Ascending aorta (tissue), 2 donors: ENCODE data around the gene PCDHA9. TPM values are rescaled to one million over a fixed set of nuclear protein-coding genes. Genes with fewer than 3 reads are reported as not detected.
"Not testable (repeated sequence)": the region's sequence is repeated elsewhere in the genome, so short reads cannot be mapped to it uniquely, and the experiment has no call there.

ENCODE experiments used
- DNase-seq, 2 donors: peaks; one replicate each; pipeline ENCODE4 v3.0.0-alpha.2; 2019; ENCODE audit warnings: low spot score in 2 of 2
- H3K27ac ChIP-seq, 2 donors: fragments of 200-600 bp; sonication (generic); one replicate each; pipeline ENCODE4 v1.5.1; 2016 to 2017; ENCODE audit warnings: mild to moderate bottlenecking in 1 of 2
- H3K27me3 ChIP-seq: fragments of 200-600 bp; sonication (generic); one replicate; pipeline ENCODE4 v1.5.1; 2017
- H3K36me3 ChIP-seq, 2 donors: fragments of 200-600 bp; sonication (generic); one replicate each; pipeline ENCODE4 v1.5.1; 2016
- H3K4me1 ChIP-seq, 2 donors: fragments of 200-600 bp; sonication (generic); one replicate each; pipeline ENCODE4 v1.5.1; 2016 to 2017; ENCODE audit warnings: mild to moderate bottlenecking in 1 of 2
- H3K4me3 ChIP-seq, 2 donors: fragments of 200-600 bp; sonication (generic); one replicate each; pipeline ENCODE4 v1.5.1; 2016 to 2017; ENCODE audit warnings: mild to moderate bottlenecking in 1 of 2
- H3K9me3 ChIP-seq, 2 donors: fragments of 200-600 bp; sonication (generic); one replicate each; pipeline ENCODE4 v1.5.1; 2016
- intact Hi-C: fragments of 100-400 bp; cut with DNase I; formaldehyde crosslinking; loops from one replicate; pipeline ENCODE4 v1.15.1; 2023
- total RNA-seq: library from RNA; depleted of rRNA; stranded (reverse); fragments of >200 nt; gene quantifications from one replicate; pipeline ENCODE4 v1.1.0, GENCODE V29; 2016
- TF ChIP-seq, protein P1 (sequence below), 3 experiments: fragments of 200-600 bp in 2 of 3; fragments of 450-650 bp in 1 of 3; sonication (generic) in 2 of 3; IDR thresholded peaks; one replicate each; pipeline ENCODE4 v1.5.1; 2016 to 2019; ENCODE audit warnings: antibody characterized with exemption in 3 of 3, mild to moderate bottlenecking in 1 of 3, moderate library complexity in 1 of 3

The PCDHA9 gene
- total RNA-seq, 1 donor from 2014 or later, result not detected

DNA sequence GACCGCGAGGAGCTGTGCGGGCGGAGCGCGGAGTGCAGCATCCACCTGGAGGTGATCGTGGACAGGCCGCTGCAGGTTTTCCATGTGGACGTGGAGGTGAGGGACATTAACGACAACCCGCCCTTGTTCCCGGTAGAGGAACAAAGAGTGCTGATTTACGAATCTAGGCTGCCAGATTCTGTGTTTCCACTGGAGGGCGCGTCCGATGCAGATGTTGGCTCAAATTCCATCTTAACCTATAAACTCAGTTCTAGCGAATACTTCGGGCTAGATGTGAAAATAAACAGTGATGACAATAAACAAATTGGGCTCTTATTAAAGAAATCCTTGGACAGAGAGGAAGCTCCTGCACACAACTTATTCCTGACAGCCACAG lies 19.8 kb upstream of the PCDHA9 start:
- no peaks in the 10 kb centered on the region for H3K4me1 ChIP-seq
- peak overlapping the region in 1 of 2 donors; percentile 22 for H3K4me3 ChIP-seq
- intact Hi-C loops, result no loop called here
- H3K27me3 ChIP-seq, result no peaks in the 10 kb centered on the region
- TF ChIP-seq, protein P1, sequence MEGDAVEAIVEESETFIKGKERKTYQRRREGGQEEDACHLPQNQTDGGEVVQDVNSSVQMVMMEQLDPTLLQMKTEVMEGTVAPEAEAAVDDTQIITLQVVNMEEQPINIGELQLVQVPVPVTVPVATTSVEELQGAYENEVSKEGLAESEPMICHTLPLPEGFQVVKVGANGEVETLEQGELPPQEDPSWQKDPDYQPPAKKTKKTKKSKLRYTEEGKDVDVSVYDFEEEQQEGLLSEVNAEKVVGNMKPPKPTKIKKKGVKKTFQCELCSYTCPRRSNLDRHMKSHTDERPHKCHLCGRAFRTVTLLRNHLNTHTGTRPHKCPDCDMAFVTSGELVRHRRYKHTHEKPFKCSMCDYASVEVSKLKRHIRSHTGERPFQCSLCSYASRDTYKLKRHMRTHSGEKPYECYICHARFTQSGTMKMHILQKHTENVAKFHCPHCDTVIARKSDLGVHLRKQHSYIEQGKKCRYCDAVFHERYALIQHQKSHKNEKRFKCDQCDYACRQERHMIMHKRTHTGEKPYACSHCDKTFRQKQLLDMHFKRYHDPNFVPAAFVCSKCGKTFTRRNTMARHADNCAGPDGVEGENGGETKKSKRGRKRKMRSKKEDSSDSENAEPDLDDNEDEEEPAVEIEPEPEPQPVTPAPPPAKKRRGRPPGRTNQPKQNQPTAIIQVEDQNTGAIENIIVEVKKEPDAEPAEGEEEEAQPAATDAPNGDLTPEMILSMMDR (IDR thresholded peaks at IDR 0.05), result no peak
- no peak overlapping the region for H3K27ac ChIP-seq
- peaks cover 9 to 54% of the 10 kb centered on the region in 2 donors for H3K9me3 ChIP-seq
- no peaks in the 10 kb centered on the region for H3K36me3 ChIP-seq
- DNase-seq, result no peak

DNA sequence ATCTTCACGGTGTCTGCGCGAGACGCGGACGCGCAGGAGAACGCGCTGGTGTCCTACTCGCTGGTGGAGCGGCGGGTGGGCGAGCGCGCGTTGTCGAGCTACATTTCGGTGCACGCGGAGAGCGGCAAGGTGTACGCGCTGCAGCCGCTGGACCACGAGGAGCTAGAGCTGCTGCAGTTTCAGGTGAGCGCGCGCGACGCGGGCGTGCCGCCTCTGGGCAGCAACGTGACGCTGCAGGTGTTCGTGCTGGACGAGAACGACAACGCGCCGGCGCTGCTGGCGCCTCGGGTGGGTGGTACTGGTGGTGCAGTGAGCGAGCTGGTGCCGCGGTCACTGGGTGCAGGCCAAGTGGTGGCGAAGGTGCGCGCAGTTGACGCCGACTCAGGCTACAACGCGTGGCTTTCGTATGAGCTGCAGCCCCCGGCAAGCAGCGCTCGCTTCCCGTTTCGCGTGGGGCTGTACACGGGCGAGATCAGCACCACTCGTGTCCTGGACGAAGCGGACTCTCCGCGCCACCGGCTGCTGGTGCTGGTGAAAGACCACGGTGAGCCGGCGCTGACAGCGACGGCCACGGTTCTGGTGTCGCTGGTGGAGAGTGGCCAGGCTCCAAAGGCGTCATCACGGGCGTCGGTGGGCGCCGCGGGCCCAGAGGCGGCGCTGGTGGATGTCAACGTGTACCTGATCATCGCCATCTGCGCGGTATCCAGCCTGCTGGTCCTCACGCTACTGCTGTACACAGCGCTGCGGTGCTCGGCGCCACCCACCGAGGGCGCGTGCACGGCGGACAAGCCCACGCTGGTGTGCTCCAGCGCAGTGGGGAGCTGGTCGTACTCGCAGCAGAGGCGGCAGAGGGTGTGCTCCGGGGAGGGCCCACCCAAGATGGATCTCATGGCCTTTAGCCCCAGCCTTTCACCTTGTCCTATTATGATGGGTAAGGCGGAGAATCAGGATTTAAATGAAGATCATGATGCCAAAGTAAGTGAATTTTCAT lies 18.4 kb upstream of the PCDHA9 start:
- DNase-seq, intact Hi-C loops, H3K36me3 ChIP-seq, H3K27ac ChIP-seq, H3K4me3 ChIP-seq, H3K4me1 ChIP-seq, H3K27me3 ChIP-seq: not testable (repeated sequence)
- H3K9me3 ChIP-seq, result peaks cover 9 to 64% of the 10 kb centered on the region in 2 donors

DNA sequence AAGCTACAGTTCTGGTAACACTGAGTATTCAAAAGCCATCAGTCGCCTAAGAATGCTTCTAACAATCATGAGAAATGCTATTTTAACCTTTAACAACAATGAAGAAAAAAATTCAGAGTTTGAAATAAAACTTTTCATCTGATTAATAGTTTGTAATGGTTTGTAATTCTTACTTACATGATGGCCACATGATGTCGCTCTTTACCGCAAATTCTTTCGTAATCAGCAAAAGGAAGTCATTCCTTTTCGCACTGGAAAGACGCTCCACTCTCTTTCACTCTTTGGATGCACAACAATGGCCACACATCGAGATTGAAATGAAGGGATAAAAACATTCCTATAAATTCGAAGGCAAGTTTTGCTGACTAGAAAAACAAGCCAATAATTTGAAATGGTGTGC lies 14.2 kb upstream of the PCDHA9 start, which contains the start of gene PCDHA7:
Gene PCDHA7, plus strand, starts transcription at position 277 of the 400 bp plus-strand sequence. Its CDS starts 115 bp downstream, at position 392.
- intact Hi-C loops, result no loop called here
- H3K9me3 ChIP-seq, result peaks cover 11 to 61% of the 10 kb centered on the region in 2 donors
- TF ChIP-seq, protein P1 (IDR thresholded peaks at IDR 0.05), result no peak
- no peaks in the 10 kb centered on the region for H3K4me1 ChIP-seq
- H3K4me3 ChIP-seq, result no peak within 1 kb of the TSS
- H3K27me3 ChIP-seq, result no peaks in the 10 kb centered on the region
- DNase-seq, result no peak
- H3K36me3 ChIP-seq, result no peaks in the 10 kb centered on the region
- no peak within 1 kb of the TSS for H3K27ac ChIP-seq

DNA sequence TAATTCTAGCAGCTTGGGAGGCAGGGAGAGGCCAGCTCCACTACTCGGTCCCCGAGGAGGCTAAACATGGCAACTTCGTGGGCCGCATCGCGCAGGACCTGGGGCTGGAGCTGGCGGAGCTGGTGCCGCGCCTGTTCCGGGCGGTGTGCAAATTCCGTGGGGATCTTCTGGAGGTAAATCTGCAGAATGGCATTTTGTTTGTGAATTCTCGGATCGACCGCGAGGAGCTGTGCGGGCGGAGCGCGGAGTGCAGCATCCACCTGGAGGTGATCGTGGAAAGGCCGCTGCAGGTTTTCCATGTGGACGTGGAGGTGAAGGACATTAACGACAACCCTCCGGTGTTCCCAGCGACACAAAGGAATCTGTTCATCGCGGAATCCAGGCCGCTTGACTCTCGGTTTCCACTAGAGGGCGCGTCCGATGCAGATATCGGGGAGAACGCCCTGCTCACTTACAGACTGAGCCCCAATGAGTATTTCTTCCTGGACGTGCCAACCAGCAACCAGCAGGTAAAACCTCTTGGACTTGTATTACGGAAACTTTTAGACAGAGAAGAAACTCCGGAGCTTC lies 13.7 kb upstream of the PCDHA9 start:
- H3K27me3 ChIP-seq, result not testable (repeated sequence)
- H3K9me3 ChIP-seq, result peaks cover 11 to 59% of the 10 kb centered on the region in 2 donors

DNA sequence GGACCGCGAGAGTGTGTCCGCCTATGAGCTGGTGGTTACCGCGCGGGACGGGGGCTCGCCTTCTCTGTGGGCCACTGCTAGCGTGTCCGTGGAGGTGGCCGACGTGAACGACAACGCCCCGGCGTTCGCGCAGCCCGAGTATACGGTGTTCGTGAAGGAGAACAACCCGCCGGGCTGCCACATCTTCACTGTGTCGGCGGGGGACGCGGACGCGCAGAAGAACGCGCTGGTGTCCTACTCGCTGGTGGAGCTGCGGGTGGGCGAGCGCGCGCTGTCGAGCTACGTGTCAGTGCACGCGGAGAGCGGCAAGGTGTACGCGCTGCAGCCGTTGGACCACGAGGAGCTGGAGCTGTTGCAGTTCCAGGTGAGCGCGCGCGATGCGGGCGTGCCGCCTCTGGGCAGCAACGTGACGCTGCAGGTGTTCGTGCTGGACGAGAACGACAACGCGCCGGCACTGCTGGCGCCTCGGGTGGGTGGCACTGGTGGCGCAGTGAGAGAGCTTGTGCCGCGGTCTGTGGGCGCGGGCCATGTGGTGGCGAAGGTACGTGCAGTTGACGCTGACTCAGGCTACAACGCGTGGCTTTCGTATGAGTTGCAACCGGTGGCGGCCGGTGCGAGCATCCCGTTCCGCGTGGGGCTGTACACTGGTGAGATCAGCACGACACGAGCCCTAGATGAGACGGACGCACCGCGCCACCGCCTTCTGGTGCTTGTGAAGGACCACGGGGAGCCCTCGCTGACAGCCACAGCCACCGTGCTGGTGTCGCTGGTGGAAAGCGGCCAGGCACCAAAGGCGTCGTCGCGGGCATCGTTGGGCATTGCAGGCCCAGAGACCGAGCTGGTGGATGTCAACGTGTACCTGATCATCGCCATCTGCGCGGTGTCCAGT lies 12.3 kb upstream of the PCDHA9 start:
- Histone ChIP-seq H3K27me3 (no peaks in the 10 kb centered on the region), H3K4me3 (no peak overlapping the region), H3K36me3 (no peaks in the 10 kb centered on the region), H3K9me3 (peaks cover 11 to 59% of the 10 kb centered on the region in 2 donors), H3K4me1 (no peaks in the 10 kb centered on the region), H3K27ac (no peak overlapping the region)
- TF ChIP-seq, protein P1 (IDR thresholded peaks at IDR 0.05), result no peak
- intact Hi-C loops, result no loop called here
- no peak for DNase-seq

More for the DNA sequence above, 13.7 kb upstream of the PCDHA9 start:
- H3K36me3 ChIP-seq, H3K4me1 ChIP-seq, H3K27ac ChIP-seq, DNase-seq, intact Hi-C loops, H3K4me3 ChIP-seq: not testable (repeated sequence)
